GM19240 (cell line): Measurements from ENCODE around the gene PUSL1.
"Not testable (repeated sequence)": the region's sequence is repeated elsewhere in the genome, so short reads cannot be mapped to it uniquely, and the experiment has no call there.

ENCODE experiments used
- DNase-seq: peaks from one replicate; pipeline ENCODE4 v3.0.0; 2011; ENCODE audit warnings: low spot score; ENCODE audit not compliant: insufficient read length

Gene PUSL1

GRCh38 chr1:1309251-1310108 lies 1.1 kb downstream of the PUSL1 start:
- no peak for DNase-seq

GRCh38 chr1:1310109-1310385 lies 1.6 kb downstream of the PUSL1 start:
- no peak for DNase-seq

- DNase-seq, result no peak
These were observed 2.2 kb downstream of the PUSL1 start for GRCh38 chr1:1310476-1311053.

- DNase-seq, result no peak
These were observed 3.0 kb downstream of the PUSL1 start for GRCh38 chr1:1311107-1312104.

- no peak for DNase-seq
These were observed 4.3 kb downstream of the PUSL1 start for GRCh38 chr1:1312450-1313314.

- DNase-seq, result no peak
These were observed 5.3 kb downstream of the PUSL1 start for GRCh38 chr1:1313500-1314236.

GRCh38 chr1:1314237-1314586 lies 5.8 kb downstream of the PUSL1 start:
- DNase-seq, result no peak

GRCh38 chr1:1314678-1315335 lies 6.4 kb downstream of the PUSL1 start:
- DNase-seq, result no peak

- no peak for DNase-seq
These were observed 7.1 kb downstream of the PUSL1 start for GRCh38 chr1:1315435-1315954.

GRCh38 chr1:1316199-1316598 lies 7.8 kb downstream of the PUSL1 start:
- not testable (repeated sequence) for DNase-seq

- no peak for DNase-seq
These were observed 9.0 kb downstream of the PUSL1 start for GRCh38 chr1:1317420-1317819.

- no peak for DNase-seq
These were observed 9.8 kb downstream of the PUSL1 start for GRCh38 chr1:1318131-1318652.

GRCh38 chr1:1318777-1319645 lies 10.6 kb downstream of the PUSL1 start:
- no peak for DNase-seq

GRCh38 chr1:1319646-1319941 lies 11.2 kb downstream of the PUSL1 start:
- no peak for DNase-seq

GRCh38 chr1:1320666-1321448 lies 12.5 kb downstream of the PUSL1 start:
- DNase-seq, result no peak

GRCh38 chr1:1321477-1321876 lies 13.1 kb downstream of the PUSL1 start:
- no peak for DNase-seq

GRCh38 chr1:1322418-1322817 lies 14.0 kb downstream of the PUSL1 start:
- DNase-seq, result no peak

- no peak for DNase-seq
These were observed 14.6 kb downstream of the PUSL1 start for GRCh38 chr1:1322952-1323351.
